Right atrium auricular region (tissue), 2 donors: ENCODE data around the gene DCC. TPM values are rescaled to one million over a fixed set of nuclear protein-coding genes. Genes with fewer than 3 reads are reported as not detected.

Experiments used
- DNase-seq: peaks from one replicate; pipeline ENCODE4 v3.0.0-alpha.2; 2019; ENCODE audit warnings: low spot score
- H3K27ac ChIP-seq, 2 donors: fragments of 200-600 bp; sonication (generic); 1 replicate in 1 of 2; 2 replicates in 1 of 2; pipeline ENCODE4 v1.5.1; 2016 to 2019
- H3K27me3 ChIP-seq, 2 donors: fragments of 200-600 bp; sonication (generic); one replicate each; pipeline versions ENCODE4 v1.5.1 to v1.6.0; 2017 to 2019
- H3K36me3 ChIP-seq: fragments of 200-600 bp; sonication (generic); one replicate; pipeline ENCODE4 v1.5.1; 2016
- H3K4me1 ChIP-seq, 2 donors: fragments of 200-600 bp; sonication (generic); one replicate each; pipeline versions ENCODE4 v1.5.1 to v1.6.0; 2017 to 2019
- H3K4me3 ChIP-seq, 2 donors: fragments of 200-600 bp; sonication (generic); 1 replicate in 1 of 2; 2 replicates in 1 of 2; pipeline ENCODE4 v1.5.1; 2017 to 2019; ENCODE audit warnings: mild to moderate bottlenecking in 1 of 2, moderate library complexity in 1 of 2
- H3K9me3 ChIP-seq, 2 donors: fragments of 200-600 bp; sonication (generic); one replicate each; pipeline ENCODE4 v1.5.1; 2019
- CTCF ChIP-seq, 2 donors: fragments of 200-600 bp; sonication (generic); IDR thresholded peaks; one replicate each; pipeline ENCODE4 v1.5.1; 2019; ENCODE audit warnings: antibody characterized with exemption in 2 of 2
- total RNA-seq, 2 donors: library from RNA; depleted of rRNA; stranded (reverse); fragments of >200 nt; gene quantifications; one replicate each; pipeline ENCODE4 v1.1.0, GENCODE V29; 2016

Gene DCC
- total RNA-seq, 2 donors from 2014 or later, result not detected

- no peak for DNase-seq
- no peaks in the 10 kb centered on the region for H3K9me3 ChIP-seq
- TF ChIP-seq CTCF (IDR thresholded peaks at IDR 0.05), result no peak
- H3K27ac ChIP-seq, result no peak overlapping the region
- no peaks in the 10 kb centered on the region for H3K4me1 ChIP-seq
- no peak overlapping the region for H3K4me3 ChIP-seq
- no peaks in the 10 kb centered on the region for H3K27me3 ChIP-seq
- H3K36me3 ChIP-seq, result no peaks in the 10 kb centered on the region
Observed at GRCh38 chr18:52486052-52486451, 146.1 kb downstream of the DCC start.

GRCh38 chr18:52489396-52490306, 149.7 kb downstream of the DCC start:
- no peaks in the 10 kb centered on the region for H3K36me3 ChIP-seq
- TF ChIP-seq CTCF (IDR thresholded peaks at IDR 0.05), result no peak
- H3K4me3 ChIP-seq, result no peak overlapping the region
- H3K4me1 ChIP-seq, result no peaks in the 10 kb centered on the region
- no peak overlapping the region for H3K27ac ChIP-seq
- H3K9me3 ChIP-seq, result peaks cover 0 to 7% of the 10 kb centered on the region in 2 donors
- no peaks in the 10 kb centered on the region for H3K27me3 ChIP-seq
- DNase-seq, result no peak

- no peak for DNase-seq
- H3K27me3 ChIP-seq, result no peaks in the 10 kb centered on the region
- peaks cover 0 to 15% of the 10 kb centered on the region in 2 donors for H3K9me3 ChIP-seq
- no peaks in the 10 kb centered on the region for H3K36me3 ChIP-seq
- H3K4me3 ChIP-seq, result no peak overlapping the region
- no peak for TF ChIP-seq CTCF (IDR thresholded peaks at IDR 0.05)
- H3K4me1 ChIP-seq, result no peaks in the 10 kb centered on the region
- H3K27ac ChIP-seq, result no peak overlapping the region
Observed at GRCh38 chr18:52496426-52496825, 156.4 kb downstream of the DCC start.

GRCh38 chr18:52499016-52499415, 159.0 kb downstream of the DCC start:
- no peaks in the 10 kb centered on the region for H3K27me3 ChIP-seq
- H3K9me3 ChIP-seq, result peaks cover 0 to 14% of the 10 kb centered on the region in 2 donors
- H3K27ac ChIP-seq, result no peak overlapping the region
- no peak for TF ChIP-seq CTCF (IDR thresholded peaks at IDR 0.05)
- DNase-seq, result no peak
- no peak overlapping the region for H3K4me3 ChIP-seq
- no peaks in the 10 kb centered on the region for H3K4me1 ChIP-seq
- H3K36me3 ChIP-seq, result no peaks in the 10 kb centered on the region

GRCh38 chr18:52499644-52500043, 159.6 kb downstream of the DCC start:
- H3K36me3 ChIP-seq, result no peaks in the 10 kb centered on the region

More at GRCh38 chr18:52499644-52500043, 159.6 kb downstream of the DCC start:
- no peak for TF ChIP-seq CTCF (IDR thresholded peaks at IDR 0.05)
- Histone ChIP-seq H3K9me3 (peaks cover 0 to 7% of the 10 kb centered on the region in 2 donors), H3K27ac (no peak overlapping the region), H3K4me1 (no peaks in the 10 kb centered on the region), H3K4me3 (no peak overlapping the region), H3K27me3 (no peaks in the 10 kb centered on the region)
- DNase-seq, result no peak
